ENCODE data around the gene MMP12.
"Not testable (repeated sequence)": the region's sequence is repeated elsewhere in the genome, so short reads cannot be mapped to it uniquely, and the experiment has no call there.

MMP12 gene

DNA sequence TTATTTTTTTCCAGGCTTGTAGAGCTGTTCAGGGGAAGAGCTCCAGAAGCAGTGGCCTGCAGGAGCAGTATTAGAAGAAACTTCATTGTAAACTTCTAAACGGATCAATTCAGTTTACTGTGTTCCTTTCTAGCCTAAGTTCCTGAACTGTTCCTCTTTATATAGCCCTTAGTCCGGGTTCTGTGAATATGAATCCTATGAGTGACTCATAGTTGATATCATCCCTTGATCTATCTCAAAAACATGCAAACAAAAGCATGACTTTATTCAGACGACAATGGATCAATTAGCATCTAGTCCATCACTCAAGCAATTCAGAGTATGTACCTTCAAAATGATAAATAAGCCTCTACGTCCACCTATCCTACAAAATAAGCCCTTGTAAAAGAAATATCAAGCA, at the start of gene MMP12:
MMP12 (minus strand) TSS at position 131 of the 400 bp plus-strand sequence; CDS start at position 86, 45 bp downstream.
- DNase-seq (ENCODE audit: low read depth in 2 of 2), result no peak

DNA sequence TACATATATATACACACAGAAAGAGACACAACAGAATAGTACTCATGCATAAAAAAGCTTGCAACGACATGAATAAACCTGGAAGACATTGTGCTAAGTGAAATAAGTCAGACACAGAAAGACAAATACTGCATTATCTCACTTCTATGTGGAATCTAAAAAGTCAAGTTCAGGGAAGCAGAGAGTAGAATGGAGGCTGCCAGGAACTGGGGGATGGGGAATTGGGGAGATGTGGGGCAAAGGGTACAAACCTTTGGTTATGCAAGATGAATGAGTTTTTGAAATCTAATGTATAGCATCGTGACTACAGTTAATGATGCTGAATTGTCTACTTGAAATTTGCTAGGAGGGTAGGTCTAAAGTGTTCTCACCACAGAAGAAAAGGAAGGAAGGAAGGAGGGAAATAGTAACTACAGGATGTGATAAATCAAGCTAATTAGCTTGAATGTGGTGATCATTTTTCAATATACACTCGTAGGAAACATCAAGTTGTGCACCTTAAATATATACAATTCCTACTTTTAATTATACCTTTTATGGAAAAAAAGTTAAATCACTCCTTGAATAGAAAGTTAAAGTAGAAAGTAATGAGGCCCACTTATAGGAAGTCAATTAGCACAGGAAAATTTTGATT, 46.9 kb upstream of the MMP12 start:
- no peak for DNase-seq (ENCODE audit: low read depth in 2 of 2)

DNA sequence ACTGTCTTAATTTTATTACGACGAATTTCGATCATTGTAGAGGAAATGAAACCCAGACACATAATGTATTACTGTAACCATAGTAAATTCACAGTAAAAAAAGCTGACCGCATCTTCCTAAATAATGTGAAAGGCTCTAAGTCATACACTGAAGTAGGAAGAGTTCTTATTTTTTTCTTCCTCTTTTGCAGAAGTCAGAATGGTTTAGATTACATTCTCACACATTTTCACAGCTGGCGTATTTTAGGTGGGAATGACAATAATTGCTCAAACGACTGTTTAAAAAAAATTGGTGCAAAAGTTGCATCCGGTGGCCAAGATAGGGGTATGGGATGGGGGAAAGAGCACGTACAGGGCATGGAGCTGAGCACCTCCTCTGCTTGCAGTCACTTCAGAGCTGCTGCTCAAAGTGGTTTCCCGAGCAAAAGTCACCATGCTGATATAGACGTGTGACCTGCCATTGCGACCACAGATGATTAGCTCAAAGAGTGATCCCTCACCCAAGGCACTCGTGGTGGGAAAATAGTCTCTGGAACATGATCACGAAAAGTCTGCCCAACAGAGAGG, 45.4 kb upstream of the MMP12 start:
- DNase-seq (ENCODE audit: low read depth in 2 of 2), result no peak

DNA sequence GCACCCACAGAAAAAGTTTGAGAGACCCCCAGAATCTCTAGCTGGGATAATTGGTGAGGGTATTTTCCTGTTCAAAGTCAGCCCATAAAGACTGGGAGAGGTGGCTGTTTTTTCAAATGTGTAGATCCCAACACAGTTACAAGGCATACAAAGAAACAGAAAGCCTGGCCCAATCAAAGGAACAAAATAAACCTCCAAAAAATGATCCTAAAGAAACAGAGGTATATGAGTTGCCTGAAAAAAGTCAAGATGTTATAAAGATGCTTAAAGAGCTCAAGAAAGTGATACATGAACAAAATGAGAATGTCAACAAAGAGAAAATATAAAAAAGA, 40.2 kb upstream of the MMP12 start:
- DNase-seq (ENCODE audit: low read depth in 2 of 2), result no peak

DNA sequence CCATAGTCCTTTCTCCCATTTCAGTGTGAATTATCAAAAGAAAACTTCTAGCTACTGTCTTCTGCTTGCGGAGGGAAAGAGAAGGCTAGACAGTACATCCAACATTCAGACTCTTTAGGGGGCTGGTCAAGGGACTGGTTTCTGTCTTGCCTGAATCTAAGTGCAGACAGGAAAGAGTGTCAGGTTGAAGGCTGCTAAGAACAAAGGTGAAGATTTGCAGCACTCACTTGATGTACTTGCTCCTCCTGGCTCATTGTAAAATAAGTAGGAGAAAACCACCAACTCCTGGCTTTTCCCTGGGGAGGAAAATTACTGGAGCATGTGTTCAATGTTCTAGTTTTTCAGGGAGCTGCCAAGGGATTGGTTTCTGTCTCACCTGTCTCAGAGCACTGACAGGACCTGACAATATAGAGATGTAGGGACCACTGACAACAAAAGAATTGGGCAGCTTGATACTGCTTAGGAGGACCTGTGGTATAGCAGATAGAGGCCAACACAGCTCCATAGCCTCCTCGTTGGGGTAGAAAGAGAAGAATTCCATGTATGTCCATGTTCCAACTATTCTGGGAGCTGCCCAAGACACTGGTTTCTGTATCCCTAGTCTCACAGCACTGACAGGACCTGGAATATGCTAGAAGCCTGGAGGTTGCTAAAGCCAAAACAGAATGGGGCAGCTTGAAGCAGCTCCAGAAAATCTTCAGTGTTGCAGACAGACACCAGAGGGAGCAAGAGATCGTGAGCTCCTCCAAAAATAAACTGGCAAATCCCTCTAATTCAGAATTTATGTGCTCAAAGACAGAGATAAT, 39.7 kb upstream of the MMP12 start:
- no peak for DNase-seq (ENCODE audit: low read depth in 2 of 2)

DNA sequence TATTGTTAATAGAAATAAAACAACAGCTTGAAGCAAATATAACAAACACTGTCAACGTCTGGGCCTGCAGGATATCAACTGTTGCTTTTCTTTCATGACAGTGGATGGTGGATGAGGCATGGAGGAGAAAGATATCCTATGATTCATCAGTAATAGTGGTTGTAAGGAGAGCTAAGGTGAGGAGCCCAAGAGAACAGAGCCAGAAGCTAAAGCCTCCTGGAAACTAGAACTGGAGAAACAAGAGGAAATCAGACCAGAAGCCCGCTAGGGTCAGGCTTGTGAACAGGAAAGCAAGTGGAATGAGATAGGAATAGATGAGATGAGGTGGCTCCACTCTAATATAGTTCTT, 37.7 kb upstream of the MMP12 start:
- no peak for DNase-seq (ENCODE audit: low read depth in 2 of 2)

DNA sequence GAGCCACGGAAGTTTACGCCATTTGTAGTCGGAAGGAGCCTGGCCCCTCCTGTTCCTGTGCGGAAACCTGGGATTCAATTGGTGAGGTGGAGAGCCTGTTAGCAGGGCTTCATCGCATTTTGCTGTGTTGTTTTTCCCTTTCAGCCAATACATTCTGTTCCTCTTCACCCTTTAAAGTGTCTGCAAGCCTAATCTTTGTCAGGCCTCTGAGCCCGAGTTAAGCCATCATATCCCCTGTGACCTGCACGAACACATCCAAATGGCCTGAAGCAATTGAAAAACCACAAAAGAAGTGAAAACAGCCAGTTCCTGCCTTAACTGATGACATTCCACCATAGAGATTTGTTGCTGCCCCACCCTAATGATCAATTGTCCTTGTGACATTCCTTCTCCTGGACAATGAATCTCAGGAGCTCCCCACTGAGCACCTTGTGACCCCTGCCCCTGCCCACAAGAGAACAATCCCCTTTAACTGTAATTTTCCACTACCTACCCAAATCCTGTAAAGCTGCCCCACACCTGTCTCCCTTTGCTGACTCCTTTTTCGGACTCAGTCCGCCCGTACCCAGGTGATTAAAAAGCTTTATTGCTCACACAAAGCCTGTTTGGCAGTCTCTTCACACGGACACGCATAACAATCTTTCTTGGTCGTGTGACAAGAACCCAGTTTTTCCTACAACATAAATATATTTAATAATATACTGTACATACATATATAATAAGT, 37.1 kb upstream of the MMP12 start:
- no peak for DNase-seq (ENCODE audit: low read depth in 2 of 2)

DNA sequence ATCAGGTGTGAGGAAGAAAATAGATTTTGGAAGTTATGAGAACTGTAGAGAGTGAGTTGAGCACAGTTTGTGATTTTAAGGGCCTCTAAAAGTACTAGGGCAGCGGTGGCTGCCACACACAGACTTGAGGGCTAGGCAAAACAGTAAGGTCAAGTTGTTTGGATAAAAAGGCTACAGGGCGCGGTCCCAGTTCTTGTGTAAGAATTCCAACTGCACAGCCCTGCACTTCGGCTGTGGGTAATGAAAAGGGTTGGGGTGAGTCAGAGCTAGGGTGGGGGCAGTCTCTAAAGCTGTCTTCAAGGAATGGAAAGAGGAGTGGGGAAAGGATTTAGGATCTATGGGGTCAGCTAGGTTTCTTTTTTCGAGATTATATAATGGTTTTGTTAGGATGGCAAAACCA, 31.1 kb upstream of the MMP12 start:
- not testable (repeated sequence) for DNase-seq (ENCODE audit: low read depth in 2 of 2)

DNA sequence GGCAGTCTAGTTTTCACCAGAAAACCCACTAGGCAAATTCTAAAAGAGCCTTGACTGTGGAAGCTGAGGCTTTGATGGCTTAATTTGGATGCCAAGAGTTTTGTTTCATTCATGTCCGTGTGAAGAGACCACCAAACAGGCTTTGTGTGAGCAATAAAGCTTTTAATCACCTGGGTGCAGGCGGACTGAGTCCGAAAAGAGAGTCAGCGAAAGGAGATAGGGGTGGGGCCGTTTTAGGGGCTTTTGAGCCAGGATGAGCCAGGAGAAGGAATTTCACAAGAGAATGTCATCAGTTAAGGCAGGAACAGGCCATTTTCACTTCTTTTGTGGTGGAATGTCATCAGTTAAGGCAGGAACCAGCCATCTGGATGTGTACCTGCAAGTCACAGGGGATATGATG, 29.1 kb upstream of the MMP12 start:
- not testable (repeated sequence) for DNase-seq (ENCODE audit: low read depth in 2 of 2)

DNA sequence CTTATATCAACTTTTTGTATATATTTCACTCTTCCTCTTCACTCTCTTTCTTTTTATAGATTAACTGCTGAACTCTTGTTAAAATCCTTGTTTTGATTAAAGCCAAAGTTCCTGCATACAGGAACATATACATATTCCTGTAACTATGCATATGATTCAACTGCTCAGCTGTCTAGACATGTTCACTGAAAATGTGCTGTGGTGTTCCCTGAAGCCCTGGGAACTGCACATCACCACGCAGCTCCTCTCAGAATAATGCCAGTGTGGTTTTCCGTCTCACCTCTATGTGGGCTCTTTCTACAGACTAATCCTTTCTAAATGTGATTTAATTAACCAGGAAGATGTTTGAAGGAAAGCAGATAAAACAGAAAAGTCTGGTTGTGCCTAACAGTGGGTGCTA, 25.6 kb upstream of the MMP12 start:
- no peak for DNase-seq (ENCODE audit: low read depth in 2 of 2)

DNA sequence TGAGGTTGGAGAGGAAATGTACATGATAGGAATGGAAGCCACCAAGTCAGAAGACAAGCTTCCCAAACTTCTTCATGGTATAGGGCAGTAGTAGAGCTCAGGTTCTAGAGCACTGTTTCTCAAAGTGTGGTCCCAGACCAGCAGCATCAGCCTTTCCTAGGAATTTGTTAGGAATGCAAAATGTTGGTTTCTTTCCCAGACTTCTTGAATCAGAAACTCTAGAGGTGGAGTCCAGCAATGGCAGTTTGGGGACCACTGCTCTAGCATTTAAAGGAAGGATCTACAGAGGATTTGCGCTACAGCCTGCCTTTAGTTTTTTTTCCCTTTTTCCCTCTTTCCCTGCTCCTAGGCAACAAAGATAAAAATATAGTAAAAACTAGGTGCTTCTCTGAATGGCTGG, 17.0 kb upstream of the MMP12 start:
- no peak for DNase-seq (ENCODE audit: low read depth in 2 of 2)

DNA sequence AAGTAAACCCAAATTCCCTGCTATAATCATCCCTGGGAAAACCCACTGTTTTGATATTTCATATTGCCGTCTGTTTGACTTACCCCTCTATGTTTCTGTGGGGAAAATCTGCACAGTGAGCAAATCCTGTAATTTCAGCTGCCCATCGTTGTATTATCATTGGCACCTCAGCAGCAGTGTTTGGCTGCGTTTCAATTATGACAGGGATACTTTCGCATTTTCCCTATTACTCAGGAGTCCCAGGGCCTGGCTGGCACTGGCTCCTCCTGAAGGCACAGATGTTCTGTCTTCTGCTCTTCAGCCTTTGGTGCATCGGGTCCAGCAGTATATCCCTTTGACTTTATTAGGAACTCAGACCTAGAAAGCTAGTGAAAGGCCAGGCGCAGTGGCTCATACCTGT, 12.2 kb upstream of the MMP12 start:
- DNase-seq (ENCODE audit: low read depth in 2 of 2), result no peak

DNA sequence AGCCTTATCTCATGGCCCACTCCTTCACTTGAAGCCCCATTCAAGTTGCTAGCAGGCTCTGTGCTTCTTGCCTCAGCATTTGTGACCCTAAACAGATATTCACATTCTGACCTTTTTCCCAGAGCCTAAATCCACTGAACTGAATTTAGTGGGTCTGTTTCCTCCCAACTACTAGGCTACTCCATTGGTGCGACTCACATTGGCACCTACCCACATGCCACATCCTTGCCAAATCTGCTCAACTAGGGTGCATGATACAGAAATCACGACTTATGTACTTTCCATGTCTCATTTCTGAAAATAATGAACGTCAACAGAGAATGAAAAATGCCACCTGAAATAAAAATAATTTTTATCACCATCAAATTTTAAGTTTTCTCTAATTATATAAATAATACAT, 8.4 kb upstream of the MMP12 start:
- DNase-seq (ENCODE audit: low read depth in 2 of 2), result no peak

DNA sequence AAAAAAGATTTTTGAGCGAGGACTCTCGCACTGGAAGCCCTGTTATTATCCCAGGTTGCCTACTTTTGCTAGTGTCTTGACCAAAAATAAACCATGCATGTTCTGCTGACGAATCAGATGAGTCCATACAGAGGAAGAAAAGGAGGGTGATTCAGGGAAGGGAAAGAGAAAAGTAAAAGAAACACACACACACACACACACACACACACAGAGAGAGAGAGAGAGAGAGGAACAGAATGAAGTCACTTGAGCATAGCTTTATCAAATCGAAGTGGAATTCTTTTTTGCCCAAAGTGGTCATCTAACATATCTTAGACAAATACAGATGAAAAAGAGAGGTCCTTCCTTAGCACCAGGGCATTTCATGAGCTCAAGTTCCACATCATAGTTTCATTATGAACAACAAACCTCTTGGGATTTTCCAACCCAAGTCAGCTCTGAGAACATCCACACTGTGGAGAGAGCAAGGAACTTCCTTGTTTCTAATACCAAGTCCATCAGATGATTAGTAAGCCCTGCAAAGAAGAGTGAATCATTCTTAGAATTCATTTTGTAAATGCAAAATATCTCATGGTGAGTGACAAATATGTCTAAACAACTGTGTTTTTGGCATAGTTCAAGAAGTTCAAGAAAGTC, 7.7 kb upstream of the MMP12 start:
- DNase-seq (ENCODE audit: low read depth in 2 of 2), result no peak

DNA sequence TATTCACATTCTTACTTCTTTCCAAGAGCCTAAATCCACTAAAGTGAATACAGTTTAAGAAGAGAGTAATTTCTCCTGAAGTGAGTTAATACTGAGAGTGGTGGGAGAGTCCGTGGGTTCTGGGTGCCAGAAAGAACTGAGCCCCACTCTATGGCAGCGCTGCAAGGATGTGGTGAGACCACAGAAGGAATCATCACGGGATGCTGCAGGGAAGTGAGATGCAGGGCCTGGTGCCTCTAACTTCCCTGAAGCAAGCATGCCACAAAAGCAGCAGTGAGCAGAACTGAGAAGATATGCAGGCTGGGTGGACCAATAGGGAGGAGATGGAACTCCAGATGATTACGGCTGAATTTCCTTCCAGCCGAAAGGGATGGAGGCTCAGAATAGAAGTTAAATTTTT, 5.0 kb upstream of the MMP12 start:
- DNase-seq (ENCODE audit: low read depth in 2 of 2), result no peak

DNA sequence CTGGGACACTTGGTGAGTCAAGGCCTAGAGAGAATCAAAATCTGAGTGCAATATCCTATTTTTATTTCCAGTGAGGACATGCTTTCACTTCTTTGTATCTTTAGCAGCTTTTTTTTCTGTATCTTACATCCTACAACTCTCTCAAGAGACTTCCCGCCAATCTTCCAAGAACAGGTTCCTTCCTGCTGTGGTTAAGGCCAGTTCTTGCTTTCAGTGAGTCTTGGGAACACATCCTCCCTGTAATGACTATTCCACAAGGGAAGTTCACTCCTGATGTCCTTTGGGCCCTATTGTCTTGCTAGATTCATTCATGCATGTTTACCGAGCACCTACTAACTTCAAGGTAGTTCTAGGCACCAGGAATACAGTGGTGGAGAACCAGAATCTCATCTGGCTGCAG, 3.8 kb upstream of the MMP12 start:
- DNase-seq (ENCODE audit: low read depth in 2 of 2), result no peak

DNA sequence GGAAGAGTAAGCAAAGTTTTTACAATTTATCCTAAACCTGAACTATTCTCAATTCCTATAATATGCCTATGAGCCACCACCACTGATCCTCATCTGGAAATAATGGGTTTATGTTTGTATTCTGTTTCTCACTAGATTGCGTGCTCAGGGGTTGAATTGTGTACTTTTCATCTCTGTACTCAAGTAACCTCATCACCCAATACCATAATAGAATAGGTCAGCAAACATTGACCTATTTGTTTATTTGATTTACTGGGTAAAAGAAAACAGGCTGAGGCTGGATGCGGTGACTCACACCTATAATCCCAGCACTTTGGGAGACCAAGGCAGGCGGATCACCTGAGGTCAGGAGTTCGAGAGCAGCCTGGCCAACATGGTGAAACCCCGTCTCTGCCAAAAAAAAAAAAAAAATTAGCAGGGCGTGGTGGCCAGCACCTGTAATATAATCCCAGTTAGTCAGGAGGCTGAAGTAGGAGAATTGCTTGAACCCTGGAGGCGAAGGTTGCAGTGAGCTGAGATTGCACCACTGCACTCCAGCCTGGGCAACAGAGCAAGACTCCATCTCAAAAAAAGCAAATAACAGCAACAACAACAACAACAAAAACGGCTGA, 5.3 kb downstream of the MMP12 start:
- not testable (repeated sequence) for DNase-seq (ENCODE audit: low read depth in 2 of 2)

DNA sequence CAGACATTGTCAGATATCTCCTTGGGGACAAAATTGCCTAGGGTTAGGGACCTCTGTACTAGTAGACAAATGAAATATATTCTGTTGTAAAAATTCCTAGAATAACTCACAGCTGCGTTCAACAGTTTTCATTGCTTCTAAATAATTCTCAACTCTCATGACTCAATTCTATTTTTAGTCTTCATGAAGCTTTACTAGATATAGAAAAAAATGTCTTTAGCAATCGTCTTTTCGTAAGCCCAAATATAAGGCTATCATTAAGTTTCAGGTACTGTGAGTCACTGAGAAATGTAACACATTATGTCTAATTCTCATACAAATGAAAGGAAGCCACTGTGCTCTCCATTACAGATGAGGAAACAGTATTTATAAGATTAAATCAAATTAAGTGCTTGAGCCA, 6.4 kb downstream of the MMP12 start:
- DNase-seq (ENCODE audit: low read depth in 2 of 2), result no peak

DNA sequence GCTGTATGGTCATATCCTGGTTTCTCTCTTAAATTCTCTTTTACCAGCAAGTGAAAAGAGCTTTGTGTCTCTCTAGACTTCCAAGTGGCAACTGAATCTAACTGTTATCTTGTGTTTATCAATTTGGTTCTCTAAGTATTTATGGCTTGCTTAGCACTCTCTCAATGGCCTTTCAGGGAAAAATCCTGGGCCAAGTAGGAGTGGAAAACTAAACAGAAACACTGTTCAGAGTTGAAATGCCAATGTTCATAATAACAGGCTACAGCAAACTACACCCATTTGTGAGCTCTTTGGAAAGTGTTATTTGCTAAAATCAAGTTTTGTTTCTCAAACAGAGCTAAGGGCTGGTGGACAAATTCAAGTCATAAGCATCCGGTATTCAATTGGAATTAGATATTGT, 10.1 kb downstream of the MMP12 start:
- DNase-seq (ENCODE audit: low read depth in 2 of 2), result no peak

DNA sequence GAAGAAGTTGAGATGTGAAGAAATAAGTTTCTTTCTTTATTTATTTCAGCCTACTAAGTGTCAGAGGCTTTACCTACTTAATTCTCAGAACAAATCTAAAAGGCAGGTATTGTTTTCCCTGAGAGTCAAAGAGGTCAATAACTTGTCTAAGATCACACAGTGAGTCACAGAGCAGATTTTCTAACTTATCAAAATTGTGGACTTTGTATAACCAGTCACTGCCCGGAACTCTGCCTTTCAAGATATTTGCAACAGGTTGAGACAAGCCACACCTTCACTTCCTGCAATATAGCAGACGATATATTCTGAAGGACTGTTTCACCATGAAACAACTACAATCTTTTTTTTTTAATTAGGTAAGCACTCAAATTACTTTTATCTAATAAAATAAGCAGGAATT, 20.8 kb downstream of the MMP12 start:
- no peak for DNase-seq (ENCODE audit: low read depth in 2 of 2)

DNA sequence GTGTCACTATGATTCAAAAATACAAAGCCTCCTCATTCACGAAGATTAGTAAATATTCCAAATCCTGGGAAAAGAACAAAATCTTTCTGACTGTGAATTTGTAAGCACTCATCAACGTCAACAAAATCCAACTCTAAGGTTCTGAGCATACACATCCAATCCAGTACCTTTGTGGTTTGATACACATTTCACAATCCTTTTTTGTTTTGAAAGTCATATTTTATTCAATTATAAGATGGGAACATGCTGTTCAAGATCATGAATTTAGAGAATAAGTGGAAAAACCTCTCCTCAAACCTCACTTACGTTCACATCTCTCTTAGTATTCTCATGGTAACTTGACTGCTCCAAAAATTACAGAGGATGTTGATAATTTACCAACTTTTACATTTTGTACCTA, 21.7 kb downstream of the MMP12 start:
- DNase-seq (ENCODE audit: low read depth in 2 of 2), result no peak
